SK-N-MC (cell line): ENCODE data around the gene B3GAT1.

ENCODE experiments used
- EZH2 ChIP-seq: fragments of 200-600 bp; sonication (generic); IDR thresholded peaks from one replicate; pipeline ENCODE4 v1.6.1; 2017; ENCODE audit warnings: antibody characterized with exemption
- FOXP2 ChIP-seq: optimal IDR thresholded peaks from 2 replicates; pipeline ENCODE3; 2011; ENCODE audit warnings: mild to moderate bottlenecking, moderate library complexity; ENCODE audit not compliant: insufficient read depth; ENCODE audit errors: extremely low read length, control extremely low read depth

DNA sequence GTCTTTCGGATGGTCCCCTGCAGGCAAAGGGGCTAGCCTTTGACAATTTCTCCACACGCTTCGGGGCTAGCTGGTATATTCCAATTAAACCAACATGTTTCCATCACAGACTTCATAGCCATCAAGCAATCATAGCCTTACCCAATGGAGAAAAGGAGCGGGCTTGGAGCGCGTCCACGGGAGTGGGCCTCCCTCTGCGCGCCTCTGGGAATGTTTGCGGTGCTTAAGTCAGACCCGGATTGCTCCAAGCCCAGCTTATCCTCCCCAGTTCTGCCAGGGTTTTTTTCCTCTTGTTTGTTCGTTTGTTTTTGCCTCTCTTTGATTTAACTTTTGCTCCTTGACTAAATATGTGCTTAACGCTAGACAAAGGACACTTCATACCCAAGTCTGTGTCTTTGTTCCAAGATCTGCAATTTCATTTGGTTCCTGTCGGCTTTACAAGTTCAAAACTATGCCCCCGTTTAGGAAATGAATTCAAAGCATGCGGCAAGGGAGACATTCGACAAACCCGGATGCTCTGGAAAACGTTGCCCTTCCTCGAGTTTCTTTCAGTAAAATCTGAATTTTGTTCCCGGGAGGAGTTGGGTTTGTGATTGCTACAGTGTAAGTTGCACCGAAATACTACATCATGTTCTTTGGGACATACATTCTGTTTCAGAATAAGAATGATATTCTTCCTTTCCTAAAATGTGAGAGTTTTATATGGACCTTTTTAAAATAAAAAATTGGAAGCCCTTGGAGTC is 81.3 kb downstream of the B3GAT1 start:
- TF ChIP-seq EZH2 (no peak), FOXP2 (no peak)
